SU-DHL-6 (cell line): ENCODE results near the gene GJB4.

Source experiments
- EZH2phosphoT487 ChIP-seq: fragments of 200-600 bp; sonication (generic), shearing (Covaris generic); conservative IDR thresholded peaks from 2 replicates; pipeline ENCODE4 v1.6.1; 2018; ENCODE audit warnings: mild to moderate bottlenecking, antibody characterized with exemption, low read length, moderate library complexity, mixed read lengths
- TF ChIP-seq, protein P1 (sequence below): fragments of 200-600 bp; sonication (generic); IDR thresholded peaks from one replicate; pipeline ENCODE4 v1.5.1; 2017; ENCODE audit warnings: antibody characterized with exemption, mild to moderate bottlenecking, low read length, moderate library complexity; ENCODE audit not compliant: insufficient read depth, poor library complexity, severe bottlenecking

DNA sequence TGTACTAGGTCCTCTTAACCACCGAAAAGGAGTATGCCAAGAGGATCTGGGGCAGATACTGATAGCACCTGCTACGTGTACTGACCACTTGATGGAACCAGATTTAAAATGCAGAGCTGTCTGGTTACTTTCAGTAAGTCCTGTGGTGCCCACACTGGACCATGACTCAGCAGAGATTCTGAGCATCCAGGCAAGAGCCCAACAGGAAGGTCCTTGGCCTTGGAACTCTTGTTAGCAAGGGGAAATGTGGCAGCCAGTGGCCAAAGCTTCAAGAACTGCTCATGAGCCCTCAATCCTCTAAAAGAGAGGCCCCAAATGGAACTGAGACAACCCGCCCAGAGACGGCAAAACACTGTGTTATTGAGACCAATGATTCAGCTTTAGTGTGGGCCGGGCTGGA lies 8.9 kb upstream of the GJB4 start:
- TF ChIP-seq, protein P1, sequence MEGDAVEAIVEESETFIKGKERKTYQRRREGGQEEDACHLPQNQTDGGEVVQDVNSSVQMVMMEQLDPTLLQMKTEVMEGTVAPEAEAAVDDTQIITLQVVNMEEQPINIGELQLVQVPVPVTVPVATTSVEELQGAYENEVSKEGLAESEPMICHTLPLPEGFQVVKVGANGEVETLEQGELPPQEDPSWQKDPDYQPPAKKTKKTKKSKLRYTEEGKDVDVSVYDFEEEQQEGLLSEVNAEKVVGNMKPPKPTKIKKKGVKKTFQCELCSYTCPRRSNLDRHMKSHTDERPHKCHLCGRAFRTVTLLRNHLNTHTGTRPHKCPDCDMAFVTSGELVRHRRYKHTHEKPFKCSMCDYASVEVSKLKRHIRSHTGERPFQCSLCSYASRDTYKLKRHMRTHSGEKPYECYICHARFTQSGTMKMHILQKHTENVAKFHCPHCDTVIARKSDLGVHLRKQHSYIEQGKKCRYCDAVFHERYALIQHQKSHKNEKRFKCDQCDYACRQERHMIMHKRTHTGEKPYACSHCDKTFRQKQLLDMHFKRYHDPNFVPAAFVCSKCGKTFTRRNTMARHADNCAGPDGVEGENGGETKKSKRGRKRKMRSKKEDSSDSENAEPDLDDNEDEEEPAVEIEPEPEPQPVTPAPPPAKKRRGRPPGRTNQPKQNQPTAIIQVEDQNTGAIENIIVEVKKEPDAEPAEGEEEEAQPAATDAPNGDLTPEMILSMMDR: no peak
- no peak for TF ChIP-seq EZH2phosphoT487
